HUES48 (cell line): Measurements from ENCODE around the gene CES2.

ENCODE experiments used
- H3K27ac ChIP-seq: one replicate; pipeline ENCODE4 v1.7.0; 2013; ENCODE audit warnings: low read depth, low read length, inconsistent platforms
- H3K27me3 ChIP-seq: 2 replicates; pipeline ENCODE4 v1.6.1; 2013; ENCODE audit warnings: mild to moderate bottlenecking, low read length; ENCODE audit not compliant: control insufficient read depth, insufficient read depth
- H3K36me3 ChIP-seq: 2 replicates; pipeline ENCODE4 v1.6.1; 2013; ENCODE audit warnings: low read length; ENCODE audit not compliant: control insufficient read depth, insufficient read depth
- H3K4me1 ChIP-seq: 2 replicates; pipeline ENCODE4 v1.6.1; 2013; ENCODE audit warnings: mild to moderate bottlenecking, low read length; ENCODE audit not compliant: control insufficient read depth, insufficient read depth
- H3K4me3 ChIP-seq: 2 replicates; pipeline ENCODE4 v1.5.1; 2013; ENCODE audit warnings: mild to moderate bottlenecking, low read depth, low read length
- H3K9ac ChIP-seq: 2 replicates; pipeline ENCODE4 v1.6.1; 2013; ENCODE audit warnings: mild to moderate bottlenecking, low read depth, low read length, moderate library complexity
- H3K9me3 ChIP-seq: 2 replicates; pipeline ENCODE4 v1.6.1; 2013; ENCODE audit warnings: low read length; ENCODE audit not compliant: control insufficient read depth, insufficient read depth

Gene CES2

DNA sequence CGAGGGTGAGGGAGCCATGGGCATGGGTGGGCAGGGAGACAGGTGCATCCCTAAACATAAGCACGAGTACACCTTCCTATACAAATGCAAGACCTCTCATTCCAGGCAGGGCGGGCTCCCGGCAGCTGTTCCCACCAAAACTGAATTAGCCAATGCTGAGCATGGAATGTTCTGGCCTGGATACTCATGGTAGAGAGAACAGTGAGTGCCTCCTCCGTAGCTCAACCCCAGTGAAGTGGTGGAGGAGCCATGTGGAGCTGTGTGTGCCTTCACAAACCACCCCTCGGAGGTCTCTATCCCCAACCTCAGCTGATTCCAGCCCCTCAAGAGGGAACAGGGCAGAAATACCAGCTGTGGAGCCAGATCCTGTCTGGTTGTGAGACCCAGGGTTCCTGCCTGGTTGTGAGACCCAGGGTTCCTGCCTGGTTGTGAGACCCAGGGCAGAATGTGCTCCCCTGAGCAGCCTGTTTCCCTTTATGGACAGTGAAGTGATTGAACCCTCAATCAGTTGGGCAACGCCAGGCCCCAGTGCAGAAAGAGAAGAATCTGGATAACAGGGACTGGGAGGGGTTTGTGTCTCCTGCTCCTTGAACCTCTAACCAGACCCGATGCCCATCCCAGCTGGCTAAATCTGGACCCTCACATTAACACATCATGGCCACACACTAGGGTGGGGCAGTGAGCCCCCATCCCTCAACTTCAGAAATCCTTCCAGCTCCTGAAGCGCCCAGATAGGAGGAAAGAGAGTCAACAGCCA, 14.2 kb upstream of the CES2 start:
- Histone ChIP-seq H3K36me3 (no peaks in the 10 kb centered on the region), H3K4me1 (no peaks in the 10 kb centered on the region), H3K4me3 (no peak overlapping the region), H3K9me3 (no peaks in the 10 kb centered on the region), H3K27me3 (peaks cover 32% of the 10 kb centered on the region), H3K27ac (no peak overlapping the region), H3K9ac (no peak overlapping the region)

DNA sequence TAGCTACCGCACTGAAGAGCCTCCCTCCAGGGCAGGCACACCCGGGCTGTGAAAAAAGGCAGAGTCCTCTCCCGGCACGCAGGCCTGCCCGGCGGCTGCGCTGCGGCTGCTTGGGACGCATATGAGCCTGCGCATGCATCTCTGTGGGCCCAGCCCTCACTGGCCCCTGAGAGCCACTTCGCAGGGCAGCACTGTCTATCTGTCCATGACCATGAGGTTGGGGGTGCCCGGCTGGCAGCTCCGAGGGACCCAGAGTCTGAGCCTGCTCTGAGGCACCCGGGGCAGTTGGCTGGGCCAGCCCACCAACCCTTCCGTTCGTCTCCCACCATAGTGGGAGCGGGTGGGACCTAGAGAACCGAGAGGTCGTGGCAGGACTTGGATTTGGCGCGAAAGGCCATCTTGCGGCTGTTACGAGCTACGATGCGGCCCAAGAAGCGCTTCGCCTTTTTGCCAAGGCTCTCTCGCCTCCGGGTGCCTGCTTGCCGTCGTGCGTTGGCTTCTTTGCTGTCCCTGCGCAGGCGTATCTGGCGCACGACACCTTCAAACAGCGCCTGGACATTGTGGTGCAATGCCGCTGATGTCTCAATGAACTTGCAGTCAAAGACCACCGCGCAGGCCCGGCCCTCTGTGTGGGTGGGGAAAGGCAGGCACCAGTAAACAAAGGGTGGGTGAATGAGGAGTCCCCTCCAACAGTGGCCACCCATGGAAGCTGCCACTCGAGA, 13.4 kb upstream of the CES2 start:
- Histone ChIP-seq H3K4me1 (no peaks in the 10 kb centered on the region; the same call in 1 of the 2 replicates), H3K27me3 (peaks cover 40% of the 10 kb centered on the region), H3K27ac (no peak overlapping the region)

DNA sequence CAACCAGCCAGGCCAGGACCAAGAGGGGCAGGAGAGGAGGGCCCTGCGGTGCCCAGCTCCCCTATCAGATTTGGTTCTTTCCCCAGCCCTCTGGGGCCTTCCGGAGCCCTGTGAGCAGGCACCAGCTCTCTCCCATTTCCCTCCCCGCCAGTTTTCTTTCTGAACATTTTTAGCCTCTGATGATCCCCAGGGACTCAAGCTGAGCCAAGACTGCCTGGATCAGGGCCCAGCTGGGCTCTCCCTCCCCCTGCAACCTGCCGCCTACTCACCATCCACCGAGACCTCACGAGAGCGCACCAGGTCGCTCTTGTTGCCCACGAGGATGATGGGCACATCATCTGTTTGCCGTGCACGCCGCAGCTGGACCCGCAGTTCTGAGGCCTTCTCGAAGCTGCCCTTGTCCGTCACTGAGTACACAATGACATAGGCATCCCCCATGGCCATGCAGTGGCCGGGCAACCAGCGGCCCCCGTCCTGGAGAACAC, 12.0 kb upstream of the CES2 start:
- Histone ChIP-seq H3K27ac (no peak overlapping the region), H3K9ac (no peak overlapping the region), H3K9me3 (no peaks in the 10 kb centered on the region), H3K27me3 (peaks cover 48% of the 10 kb centered on the region), H3K4me3 (no peak overlapping the region), H3K4me1 (no peaks in the 10 kb centered on the region; the same call in 1 of the 2 replicates), H3K36me3 (no peaks in the 10 kb centered on the region)

More for the DNA sequence above, 13.4 kb upstream of the CES2 start:
- no peak overlapping the region for H3K4me3 ChIP-seq
- no peak overlapping the region for H3K9ac ChIP-seq
- no peaks in the 10 kb centered on the region for H3K9me3 ChIP-seq
- H3K36me3 ChIP-seq, result no peaks in the 10 kb centered on the region

DNA sequence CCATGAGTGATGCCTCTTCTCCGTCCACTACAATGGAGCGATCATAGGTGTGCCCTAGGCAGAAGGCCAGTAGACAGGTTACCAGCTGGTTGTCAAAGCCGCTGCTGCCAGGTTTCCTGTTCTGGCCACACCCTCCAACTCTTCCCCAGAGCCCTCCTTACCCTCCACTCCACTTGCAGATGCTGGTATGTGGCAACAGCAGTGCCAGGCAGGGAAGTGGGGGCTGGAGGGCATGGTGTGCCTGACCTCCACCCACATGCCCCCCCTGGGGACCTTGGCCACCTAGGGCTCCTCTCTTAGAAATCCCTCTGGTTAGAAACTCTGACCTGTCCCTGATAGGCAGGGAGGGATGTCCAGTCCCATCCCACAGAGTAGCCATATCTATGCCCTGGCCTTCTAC, 11.4 kb upstream of the CES2 start:
- no peaks in the 10 kb centered on the region for H3K9me3 ChIP-seq
- H3K4me1 ChIP-seq, result no peaks in the 10 kb centered on the region; the same call in 1 of the 2 replicates
- H3K4me3 ChIP-seq, result no peak overlapping the region
- peaks cover 48% of the 10 kb centered on the region for H3K27me3 ChIP-seq
- H3K36me3 ChIP-seq, result no peaks in the 10 kb centered on the region
- H3K27ac ChIP-seq, result no peak overlapping the region
- H3K9ac ChIP-seq, result no peak overlapping the region

DNA sequence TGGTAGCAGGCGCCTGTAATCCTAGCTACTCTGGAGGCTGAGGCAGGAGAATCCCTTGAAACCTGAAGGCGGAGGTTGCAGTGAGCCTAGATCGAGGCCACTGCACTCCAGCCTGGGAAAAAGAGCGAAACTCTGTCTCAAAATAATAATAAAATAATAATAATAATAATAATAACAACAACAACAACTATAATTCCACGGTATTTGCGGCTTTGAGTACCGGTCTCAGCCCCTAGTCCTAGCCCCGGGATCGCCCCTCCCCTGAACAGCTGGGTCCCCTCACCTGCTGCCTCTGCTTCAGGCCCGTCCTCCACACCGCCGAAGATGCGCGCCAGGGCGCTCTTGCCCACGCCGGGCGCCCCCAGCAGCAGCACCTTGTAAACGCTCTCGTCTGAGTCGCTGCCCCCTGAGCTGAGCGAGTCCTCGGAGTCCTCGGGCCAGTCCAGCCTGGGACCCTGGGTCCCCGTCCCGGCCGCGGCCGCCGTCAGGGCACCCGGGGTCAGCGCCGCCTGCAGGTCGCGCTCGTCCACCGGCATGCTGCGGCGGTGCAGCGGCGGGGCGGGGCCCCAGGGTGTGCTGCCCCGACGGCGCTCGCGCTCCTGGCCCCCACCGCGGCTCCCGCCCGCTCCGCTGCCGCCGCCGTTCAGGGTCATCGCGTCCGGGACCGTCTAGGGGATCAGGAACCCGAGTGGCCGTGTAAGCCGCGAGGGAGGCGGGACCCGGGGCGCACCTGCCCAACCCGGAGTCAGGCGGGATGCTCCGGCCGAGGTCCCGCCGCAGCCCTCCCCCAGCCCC, 10.6 kb upstream of the CES2 start:
- H3K4me3 ChIP-seq, result peak overlapping the region; percentile 59
- H3K4me1 ChIP-seq, result no peaks in the 10 kb centered on the region; the same call in 1 of the 2 replicates
- no peaks in the 10 kb centered on the region for H3K36me3 ChIP-seq
- no peak overlapping the region for H3K27ac ChIP-seq
- H3K27me3 ChIP-seq, result peaks cover 48% of the 10 kb centered on the region
- H3K9me3 ChIP-seq, result no peaks in the 10 kb centered on the region
- H3K9ac ChIP-seq, result no peak overlapping the region

DNA sequence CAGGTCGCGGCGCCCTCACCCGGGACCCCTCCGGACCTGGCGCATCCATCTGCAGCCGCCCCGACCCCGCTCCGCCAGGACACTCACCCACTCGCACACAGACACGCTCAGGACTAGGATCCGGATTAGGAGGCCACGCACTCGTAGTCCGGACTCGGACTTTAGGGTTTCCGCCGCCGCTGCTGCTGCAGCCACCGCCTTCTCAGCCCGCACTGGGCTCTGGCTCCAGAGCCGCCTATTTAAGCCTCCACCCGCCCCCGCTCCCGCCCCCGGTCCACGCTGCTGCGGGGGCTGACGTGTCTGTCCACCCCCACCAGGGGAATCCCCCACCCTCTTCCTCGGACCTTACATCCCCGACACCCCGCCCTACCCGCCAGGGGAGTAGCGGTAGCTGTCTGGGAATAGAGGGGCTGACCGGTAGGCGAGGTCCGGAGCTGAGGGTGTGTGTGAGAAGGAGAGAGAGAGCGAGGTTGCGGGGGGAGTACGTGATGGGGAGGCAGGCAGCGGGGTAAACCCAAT, 9.9 kb upstream of the CES2 start, which contains the start of gene RRAD:
TSS of gene RRAD (minus strand) at position 214 of the 519 bp plus-strand sequence. CDS start 356 bp downstream, outside the sequence.
- no peak within 1 kb of the TSS for H3K9ac ChIP-seq
- H3K36me3 ChIP-seq, result no peaks in the 10 kb centered on the region
- peaks cover 44% of the 10 kb centered on the region for H3K27me3 ChIP-seq
- no peak within 1 kb of the TSS for H3K27ac ChIP-seq
- H3K4me1 ChIP-seq, result no peaks in the 10 kb centered on the region; the same call in 1 of the 2 replicates
- H3K4me3 ChIP-seq, result peak within 1 kb of the TSS; percentile 59
- no peaks in the 10 kb centered on the region for H3K9me3 ChIP-seq

DNA sequence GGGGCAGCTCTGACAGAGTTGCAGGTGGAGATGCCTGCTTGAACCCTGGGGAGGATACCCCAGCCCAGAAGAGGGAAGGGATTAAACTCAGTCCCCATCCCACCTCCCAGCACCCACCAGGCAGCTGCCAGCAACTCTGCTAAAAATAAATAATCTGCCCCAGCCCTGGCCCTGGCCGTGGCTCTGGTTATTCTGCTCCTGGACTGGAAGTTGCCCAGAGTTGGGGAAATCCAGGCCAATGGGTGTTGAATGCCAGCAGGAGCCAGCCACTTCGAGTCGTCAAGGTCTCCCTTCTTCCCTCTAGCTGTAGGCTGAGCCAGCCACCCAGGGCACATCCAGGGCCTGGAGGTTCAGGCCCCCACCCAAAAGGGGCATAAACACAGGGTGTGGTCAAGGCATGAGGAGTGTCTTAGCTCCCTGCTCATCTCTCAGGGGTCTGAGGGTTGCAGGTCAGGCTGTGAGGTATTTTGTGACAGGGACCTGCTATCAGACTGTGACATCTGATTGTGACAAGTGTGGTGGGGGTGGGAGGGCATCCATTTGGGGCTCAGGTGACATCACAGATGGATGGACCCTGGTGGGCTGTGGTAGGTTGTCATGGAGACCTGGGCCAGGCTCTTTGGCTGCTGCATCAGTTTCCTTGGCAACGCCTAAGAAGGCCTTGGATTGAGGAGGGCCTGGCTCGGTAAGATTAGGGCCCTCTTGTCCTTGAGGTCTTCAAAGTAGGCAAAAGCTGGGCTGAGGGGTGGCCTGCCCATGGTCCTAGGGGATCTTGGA, 9.0 kb upstream of the CES2 start:
- H3K27ac ChIP-seq, result no peak overlapping the region
- H3K36me3 ChIP-seq, result no peaks in the 10 kb centered on the region
- no peak overlapping the region for H3K4me3 ChIP-seq
- no peaks in the 10 kb centered on the region for H3K9me3 ChIP-seq
- peaks cover 44% of the 10 kb centered on the region for H3K27me3 ChIP-seq
- no peaks in the 10 kb centered on the region; the same call in 1 of the 2 replicates for H3K4me1 ChIP-seq
- no peak overlapping the region for H3K9ac ChIP-seq

DNA sequence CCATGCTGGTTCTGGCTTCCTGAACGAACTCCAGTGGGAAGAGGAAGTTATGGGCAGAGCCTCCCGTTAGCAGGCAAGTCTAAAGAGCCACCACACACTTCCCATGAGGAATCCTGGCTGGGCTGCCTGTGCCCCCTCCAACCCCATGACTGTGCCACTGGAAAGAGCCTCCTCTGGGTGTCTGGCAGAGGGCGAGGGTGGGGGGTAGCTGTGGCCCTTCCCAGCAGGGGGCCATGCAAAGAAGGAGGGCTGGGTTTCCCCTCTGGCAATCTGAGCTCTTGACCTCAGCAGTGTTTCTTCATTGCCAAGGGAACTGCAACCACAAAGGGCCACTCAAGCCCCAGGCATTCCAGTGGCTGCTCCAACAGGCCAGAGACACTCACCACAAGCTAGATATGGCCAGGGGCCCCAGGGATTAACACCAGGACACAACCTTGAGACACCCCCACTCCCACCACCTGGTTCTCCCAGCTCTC, 8.3 kb upstream of the CES2 start:
- Histone ChIP-seq H3K4me3 (no peak overlapping the region), H3K27me3 (peaks cover 44% of the 10 kb centered on the region), H3K9ac (no peak overlapping the region), H3K9me3 (no peaks in the 10 kb centered on the region), H3K27ac (no peak overlapping the region), H3K36me3 (no peaks in the 10 kb centered on the region; the same call in 1 of the 2 replicates), H3K4me1 (no peaks in the 10 kb centered on the region; the same call in 1 of the 2 replicates)

DNA sequence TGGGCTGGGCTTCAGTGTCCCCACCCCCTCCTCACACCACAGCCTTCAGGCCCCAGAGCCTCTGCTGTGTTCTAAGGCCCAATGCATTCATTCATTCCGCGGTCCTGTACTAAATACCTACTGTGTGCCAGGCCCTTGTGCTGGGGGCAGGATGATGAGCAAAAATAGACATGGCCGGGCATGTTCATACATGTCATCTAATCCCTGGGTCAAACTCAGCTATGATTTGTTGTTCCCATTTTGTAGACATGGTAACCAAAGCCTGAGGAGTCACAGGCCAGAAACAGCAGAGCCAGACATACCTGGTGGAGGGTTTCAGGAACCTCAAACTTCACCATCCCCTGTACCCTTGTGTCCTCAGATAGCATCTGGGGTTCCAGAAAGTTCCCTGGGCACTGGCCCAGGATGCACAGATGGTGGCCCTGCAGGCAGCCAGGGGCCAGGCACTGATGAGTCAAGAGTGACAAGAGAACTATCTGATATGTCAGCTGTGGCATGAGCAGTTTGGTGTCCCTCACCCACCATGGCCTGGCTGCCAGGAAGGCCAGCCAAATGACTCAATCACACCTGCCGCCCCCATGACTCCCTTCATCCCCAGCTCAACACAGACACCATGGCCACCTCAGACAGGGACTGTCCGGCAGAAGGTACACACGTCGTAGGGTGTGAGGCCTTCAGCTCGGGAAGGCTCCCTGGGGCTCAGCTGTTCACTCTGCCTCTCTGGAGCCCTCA, 7.2 kb upstream of the CES2 start:
- Histone ChIP-seq H3K9ac (no peak overlapping the region), H3K9me3 (no peaks in the 10 kb centered on the region), H3K36me3 (no peaks in the 10 kb centered on the region; the same call in 1 of the 2 replicates), H3K27ac (no peak overlapping the region), H3K4me1 (no peaks in the 10 kb centered on the region; the same call in 1 of the 2 replicates), H3K27me3 (peaks cover 44% of the 10 kb centered on the region), H3K4me3 (no peak overlapping the region)
